ENCODE data around the gene RASAL1.

- TF ChIP-seq POLR2A (IDR thresholded peaks at IDR 0.05; ENCODE audit: borderline replicate concordance, extremely low read depth, insufficient read depth, insufficient read length) (no peak), CTCF (IDR thresholded peaks at IDR 0.05 in 2 of 3, conservative IDR thresholded peaks at IDR 0.05 in 1 of 3; ENCODE audit: borderline replicate concordance in 1 of 3, insufficient read depth in 1 of 3, low read depth in 2 of 3, low read length in 2 of 3) (no peak), YY1 (IDR thresholded peaks at IDR 0.05; ENCODE audit: extremely low read depth, insufficient replicate concordance, low read depth, low read length) (no peak), TCF7L2 (IDR thresholded peaks at IDR 0.05; ENCODE audit: borderline replicate concordance, extremely low read depth, insufficient read depth, insufficient read length) (no peak), EZH2 (IDR thresholded peaks at IDR 0.05) (no peak), FOSL1 (IDR thresholded peaks at IDR 0.05; ENCODE audit: low read depth) (no peak), ZBTB33 (IDR thresholded peaks at IDR 0.05; ENCODE audit: extremely low read depth, insufficient replicate concordance, low read length) (no peak), EZH2phosphoT487 (IDR thresholded peaks at IDR 0.05; ENCODE audit: borderline replicate concordance) (no peak), JUND (IDR thresholded peaks at IDR 0.05) (no peak)
Observed at GRCh38 chr12:113142886-113143332, 7.3 kb upstream of the RASAL1 start.
